ENCODE measurements around the gene UBN1.

UBN1 gene

GRCh38 chr16:4884972-4885874, 37.9 kb downstream of the UBN1 start:
- WGBS, 2 experiments, result 95% methylated on average over 45 of the region's 45 CpGs
- Histone ChIP-seq H3K4me3 (ENCODE audit: insufficient read depth, low read depth, low read length) (no peak overlapping the region), H3K4me1 (ENCODE audit: control insufficient read depth, insufficient read depth, low read length) (no peaks in the 10 kb centered on the region), H3K27me3 (ENCODE audit: control insufficient read depth, insufficient read depth, low read length, poor library complexity, severe bottlenecking) (no peaks in the 10 kb centered on the region), H3K36me3 (ENCODE audit: control insufficient read depth, insufficient read depth, low read length) (peaks cover 29% of the 10 kb centered on the region), H3K27ac (ENCODE audit: insufficient read depth, low read depth, low read length, poor library complexity, severe bottlenecking) (no peak overlapping the region), H3K9me3 (ENCODE audit: control insufficient read depth, low read length) (no peaks in the 10 kb centered on the region)

GRCh38 chr16:4886151-4886550, 38.9 kb downstream of the UBN1 start:
- Histone ChIP-seq H3K27ac (ENCODE audit: insufficient read depth, low read depth, low read length, poor library complexity, severe bottlenecking) (no peak overlapping the region), H3K36me3 (ENCODE audit: control insufficient read depth, insufficient read depth, low read length) (peaks cover 22% of the 10 kb centered on the region), H3K4me1 (ENCODE audit: control insufficient read depth, insufficient read depth, low read length) (no peaks in the 10 kb centered on the region), H3K9me3 (ENCODE audit: control insufficient read depth, low read length) (no peaks in the 10 kb centered on the region), H3K4me3 (ENCODE audit: insufficient read depth, low read depth, low read length) (no peak overlapping the region), H3K27me3 (ENCODE audit: control insufficient read depth, insufficient read depth, low read length, poor library complexity, severe bottlenecking) (no peaks in the 10 kb centered on the region)
- WGBS, 2 experiments, result 93 to 96% methylated on average over 5 of the region's 5 CpGs

GRCh38 chr16:4888428-4889135, 41.3 kb downstream of the UBN1 start:
- peaks cover 13% of the 10 kb centered on the region for H3K36me3 ChIP-seq (ENCODE audit: control insufficient read depth, insufficient read depth, low read length)
- no peak overlapping the region for H3K27ac ChIP-seq (ENCODE audit: insufficient read depth, low read depth, low read length, poor library complexity, severe bottlenecking)
- no peaks in the 10 kb centered on the region for H3K4me1 ChIP-seq (ENCODE audit: control insufficient read depth, insufficient read depth, low read length)
- no peak overlapping the region for H3K4me3 ChIP-seq (ENCODE audit: insufficient read depth, low read depth, low read length)
- H3K27me3 ChIP-seq (ENCODE audit: control insufficient read depth, insufficient read depth, low read length, poor library complexity, severe bottlenecking), result no peaks in the 10 kb centered on the region
- 90 to 91% methylated on average over 8 to 9 of the region's 9 CpGs for WGBS, 2 experiments
- H3K9me3 ChIP-seq (ENCODE audit: control insufficient read depth, low read length), result no peaks in the 10 kb centered on the region

- Histone ChIP-seq H3K27me3 (ENCODE audit: control insufficient read depth, insufficient read depth, low read length, poor library complexity, severe bottlenecking) (no peaks in the 10 kb centered on the region), H3K4me1 (ENCODE audit: control insufficient read depth, insufficient read depth, low read length) (no peaks in the 10 kb centered on the region), H3K36me3 (ENCODE audit: control insufficient read depth, insufficient read depth, low read length) (peaks cover 6% of the 10 kb centered on the region), H3K9me3 (ENCODE audit: control insufficient read depth, low read length) (no peaks in the 10 kb centered on the region), H3K27ac (ENCODE audit: insufficient read depth, low read depth, low read length, poor library complexity, severe bottlenecking) (no peak overlapping the region), H3K4me3 (ENCODE audit: insufficient read depth, low read depth, low read length) (no peak overlapping the region)
- WGBS, 2 experiments, result 87 to 91% methylated on average over 11 of the region's 11 CpGs
These were observed 42.7 kb downstream of the UBN1 start for GRCh38 chr16:4890026-4890425.

GRCh38 chr16:4890686-4891085, 43.4 kb downstream of the UBN1 start:
- Histone ChIP-seq H3K4me3 (ENCODE audit: insufficient read depth, low read depth, low read length) (no peak overlapping the region), H3K4me1 (ENCODE audit: control insufficient read depth, insufficient read depth, low read length) (no peaks in the 10 kb centered on the region), H3K27me3 (ENCODE audit: control insufficient read depth, insufficient read depth, low read length, poor library complexity, severe bottlenecking) (no peaks in the 10 kb centered on the region), H3K9me3 (ENCODE audit: control insufficient read depth, low read length) (no peaks in the 10 kb centered on the region), H3K27ac (ENCODE audit: insufficient read depth, low read depth, low read length, poor library complexity, severe bottlenecking) (no peak overlapping the region), H3K36me3 (ENCODE audit: control insufficient read depth, insufficient read depth, low read length) (peaks cover under 1% of the 10 kb centered on the region)
- WGBS, 2 experiments, result 95 to 97% methylated on average over 16 of the region's 16 CpGs

GRCh38 chr16:4891097-4891885, 44.0 kb downstream of the UBN1 start:
- H3K4me1 ChIP-seq (ENCODE audit: control insufficient read depth, insufficient read depth, low read length), result no peaks in the 10 kb centered on the region
- no peak overlapping the region for H3K27ac ChIP-seq (ENCODE audit: insufficient read depth, low read depth, low read length, poor library complexity, severe bottlenecking)
- WGBS, 2 experiments, result 93 to 97% methylated on average over 16 of the region's 16 CpGs
- H3K36me3 ChIP-seq (ENCODE audit: control insufficient read depth, insufficient read depth, low read length), result no peaks in the 10 kb centered on the region
- no peak overlapping the region for H3K4me3 ChIP-seq (ENCODE audit: insufficient read depth, low read depth, low read length)
- H3K9me3 ChIP-seq (ENCODE audit: control insufficient read depth, low read length), result no peaks in the 10 kb centered on the region
- no peaks in the 10 kb centered on the region for H3K27me3 ChIP-seq (ENCODE audit: control insufficient read depth, insufficient read depth, low read length, poor library complexity, severe bottlenecking)

GRCh38 chr16:4891886-4892216, 44.6 kb downstream of the UBN1 start:
- H3K4me3 ChIP-seq (ENCODE audit: insufficient read depth, low read depth, low read length), result no peak overlapping the region
- no peaks in the 10 kb centered on the region for H3K36me3 ChIP-seq (ENCODE audit: control insufficient read depth, insufficient read depth, low read length)
- H3K4me1 ChIP-seq (ENCODE audit: control insufficient read depth, insufficient read depth, low read length), result no peaks in the 10 kb centered on the region
- 90% methylated on average over 12 of the region's 12 CpGs for WGBS, 2 experiments
- no peaks in the 10 kb centered on the region for H3K9me3 ChIP-seq (ENCODE audit: control insufficient read depth, low read length)
- no peak overlapping the region for H3K27ac ChIP-seq (ENCODE audit: insufficient read depth, low read depth, low read length, poor library complexity, severe bottlenecking)
- no peaks in the 10 kb centered on the region for H3K27me3 ChIP-seq (ENCODE audit: control insufficient read depth, insufficient read depth, low read length, poor library complexity, severe bottlenecking)

- 88 to 89% methylated on average over 23 of the region's 23 CpGs for WGBS, 2 experiments
- Histone ChIP-seq H3K27ac (ENCODE audit: insufficient read depth, low read depth, low read length, poor library complexity, severe bottlenecking) (no peak overlapping the region), H3K4me3 (ENCODE audit: insufficient read depth, low read depth, low read length) (no peak overlapping the region)
These were observed 45.3 kb downstream of the UBN1 start for GRCh38 chr16:4892361-4893102.

GRCh38 chr16:4893103-4893862, 46.0 kb downstream of the UBN1 start:
- Histone ChIP-seq H3K36me3 (ENCODE audit: control insufficient read depth, insufficient read depth, low read length) (no peaks in the 10 kb centered on the region), H3K9me3 (ENCODE audit: control insufficient read depth, low read length) (no peaks in the 10 kb centered on the region), H3K4me1 (ENCODE audit: control insufficient read depth, insufficient read depth, low read length) (no peaks in the 10 kb centered on the region), H3K4me3 (ENCODE audit: insufficient read depth, low read depth, low read length) (no peak overlapping the region), H3K27me3 (ENCODE audit: control insufficient read depth, insufficient read depth, low read length, poor library complexity, severe bottlenecking) (no peaks in the 10 kb centered on the region), H3K27ac (ENCODE audit: insufficient read depth, low read depth, low read length, poor library complexity, severe bottlenecking) (no peak overlapping the region)
- WGBS, 2 experiments, result 94% methylated on average over 26 of the region's 26 CpGs

More at GRCh38 chr16:4892361-4893102, 45.3 kb downstream of the UBN1 start:
- H3K27me3 ChIP-seq (ENCODE audit: control insufficient read depth, insufficient read depth, low read length, poor library complexity, severe bottlenecking), result no peaks in the 10 kb centered on the region
- H3K4me1 ChIP-seq (ENCODE audit: control insufficient read depth, insufficient read depth, low read length), result no peaks in the 10 kb centered on the region
- H3K36me3 ChIP-seq (ENCODE audit: control insufficient read depth, insufficient read depth, low read length), result no peaks in the 10 kb centered on the region
- no peaks in the 10 kb centered on the region for H3K9me3 ChIP-seq (ENCODE audit: control insufficient read depth, low read length)
